ENCODE results near the gene HMG20A. TPM values are rescaled to one million over a fixed set of nuclear protein-coding genes. Genes with fewer than 3 reads are reported as not detected.

The HMG20A gene
- polyA plus RNA-seq, 1 donor: 46.5 TPM

Other genes starting within 250 kb of the HMG20A start
- 35.2 TPM for gene PEAK1, start 784 bp upstream of the HMG20A start, polyA plus RNA-seq (ENCODE audit: insufficient read length)
- gene LINGO1, start 212.0 kb downstream of the HMG20A start, polyA plus RNA-seq (ENCODE audit: insufficient read length): 6.3 TPM